NCI-H748 (cell line): ENCODE measurements around the gene TMEM248.
A peak's percentile ranks its signal among the peaks of the same experiment; 100 is the strongest.
"Not testable (repeated sequence)": the region's sequence is repeated elsewhere in the genome, so short reads cannot be mapped to it uniquely, and the experiment has no call there.

Experiments
- DNase-seq: peaks from one replicate; lab custom pipeline; 2025; ENCODE audit not compliant: unreplicated experiment; lab: John Stamatoyannopoulos, UW

TMEM248 gene

GRCh38 chr7:66996444-66997191, 75.6 kb downstream of the TMEM248 start, which contains the start of gene TYW1:
TSS of gene TYW1 (plus strand) at chr7:66996833. CDS start at chr7:66996979, 146 bp downstream.
- peak; percentile 98 for DNase-seq

GRCh38 chr7:67000601-67001258, 79.7 kb downstream of the TMEM248 start:
- DNase-seq = peak; percentile 15

- DNase-seq = not testable (repeated sequence)
Observed at GRCh38 chr7:67004145-67004544, 83.1 kb downstream of the TMEM248 start.

GRCh38 chr7:67006965-67007364, 85.9 kb downstream of the TMEM248 start:
- DNase-seq = no peak
